ENCODE measurements around the gene GJA8. TPM values are rescaled to one million over a fixed set of nuclear protein-coding genes. Genes with fewer than 3 reads are reported as not detected.
"Not testable (repeated sequence)": the region's sequence is repeated elsewhere in the genome, so short reads cannot be mapped to it uniquely, and the experiment has no call there.

Gene GJA8
- not detected in 2 replicates for total RNA-seq
- not detected in 2 replicates for polyA plus RNA-seq

GRCh38 chr1:147902253-147902845 lies at the start of gene GJA8:
TSS of gene GJA8 (plus strand) at chr1:147902795. CDS start at chr1:147907956, 5,161 bp downstream.
- H3K36me3 ChIP-seq (replicated peaks; ENCODE audit: insufficient read depth, low read depth), result no peaks in the 10 kb centered on the region
- H3K27ac ChIP-seq, result no peak within 1 kb of the TSS
- H2AFZ ChIP-seq, result no peak within 1 kb of the TSS
- H4K20me1 ChIP-seq (ENCODE audit: insufficient read depth, poor library complexity, severe bottlenecking), result no peaks in the 10 kb centered on the region
- DNase-seq (ENCODE audit: low spot score), result no peak
- no peak within 1 kb of the TSS for H3K4me2 ChIP-seq
- no peak within 1 kb of the TSS for H3K4me3 ChIP-seq
- no peaks in the 10 kb centered on the region for H3K9me2 ChIP-seq (replicated peaks; ENCODE audit: insufficient read depth)
- no peaks in the 10 kb centered on the region for H3K27me3 ChIP-seq
- no peaks in the 10 kb centered on the region for H3K79me2 ChIP-seq
- H3K9me3 ChIP-seq (ENCODE audit: low read depth), result no peaks in the 10 kb centered on the region
- H3K4me1 ChIP-seq (ENCODE audit: insufficient read depth), result no peaks in the 10 kb centered on the region
- WGBS (ENCODE audit: low lambda C conversion rate, missing lambda C conversion rate), result 85% methylated on average over 7 of the region's 7 CpGs
- no peak for TF ChIP-seq EZH2 (IDR thresholded peaks at IDR 0.05; ENCODE audit: borderline replicate concordance)

- Histone ChIP-seq H3K9me3 (ENCODE audit: low read depth) (no peaks in the 10 kb centered on the region), H2AFZ (no peak overlapping the region), H3K79me2 (no peaks in the 10 kb centered on the region), H3K27ac (no peak overlapping the region), H3K4me1 (ENCODE audit: insufficient read depth) (no peaks in the 10 kb centered on the region), H3K36me3 (replicated peaks; ENCODE audit: insufficient read depth, low read depth) (no peaks in the 10 kb centered on the region), H3K9me2 (replicated peaks; ENCODE audit: insufficient read depth) (no peaks in the 10 kb centered on the region), H3K27me3 (no peaks in the 10 kb centered on the region), H4K20me1 (ENCODE audit: insufficient read depth, poor library complexity, severe bottlenecking) (no peaks in the 10 kb centered on the region), H3K4me3 (no peak overlapping the region), H3K4me2 (no peak overlapping the region)
- 38% methylated on average over 3 of the region's 3 CpGs for WGBS (ENCODE audit: low lambda C conversion rate, missing lambda C conversion rate)
- no peak for DNase-seq (ENCODE audit: low spot score)
- no peak for TF ChIP-seq EZH2phosphoT487 (IDR thresholded peaks at IDR 0.05; ENCODE audit: low read depth, severe bottlenecking, unreplicated experiment)
- TF ChIP-seq EZH2 (IDR thresholded peaks at IDR 0.05; ENCODE audit: borderline replicate concordance), result no peak
- TF ChIP-seq CTCF (IDR thresholded peaks at IDR 0.05; ENCODE audit: poor library complexity), result no peak
Measured at GRCh38 chr1:147853391-147853790, 49.2 kb upstream of the GJA8 start.

GRCh38 chr1:147854989-147855388 lies 47.6 kb upstream of the GJA8 start:
- DNase-seq (ENCODE audit: low spot score); H2AFZ ChIP-seq; H3K4me2 ChIP-seq; H3K27me3 ChIP-seq; H3K4me3 ChIP-seq; H3K79me2 ChIP-seq; H3K4me1 ChIP-seq (ENCODE audit: insufficient read depth); H3K27ac ChIP-seq; H3K36me3 ChIP-seq (replicated peaks; ENCODE audit: insufficient read depth, low read depth); H3K9me3 ChIP-seq (ENCODE audit: low read depth); H3K9me2 ChIP-seq (replicated peaks; ENCODE audit: insufficient read depth); H4K20me1 ChIP-seq (ENCODE audit: insufficient read depth, poor library complexity, severe bottlenecking): not testable (repeated sequence)
- 39% methylated on average over 4 of the region's 4 CpGs for WGBS (ENCODE audit: low lambda C conversion rate, missing lambda C conversion rate)

- not testable (repeated sequence) for H3K4me3 ChIP-seq; H4K20me1 ChIP-seq (ENCODE audit: insufficient read depth, poor library complexity, severe bottlenecking); H3K27me3 ChIP-seq; H3K9me2 ChIP-seq (replicated peaks; ENCODE audit: insufficient read depth); H3K9me3 ChIP-seq (ENCODE audit: low read depth); H2AFZ ChIP-seq; H3K27ac ChIP-seq; H3K4me2 ChIP-seq; H3K36me3 ChIP-seq (replicated peaks; ENCODE audit: insufficient read depth, low read depth); H3K79me2 ChIP-seq; H3K4me1 ChIP-seq (ENCODE audit: insufficient read depth); DNase-seq (ENCODE audit: low spot score)
- WGBS (ENCODE audit: low lambda C conversion rate, missing lambda C conversion rate), result 93% methylated on average over 3 of the region's 3 CpGs
Measured at GRCh38 chr1:147855996-147856395, 46.6 kb upstream of the GJA8 start.

GRCh38 chr1:147867204-147867603 lies 35.4 kb upstream of the GJA8 start:
- WGBS (ENCODE audit: low lambda C conversion rate, missing lambda C conversion rate), result 89% methylated on average over 4 of the region's 4 CpGs
- not testable (repeated sequence) for H3K4me2 ChIP-seq; H3K79me2 ChIP-seq; H3K4me1 ChIP-seq (ENCODE audit: insufficient read depth); H3K9me2 ChIP-seq (replicated peaks; ENCODE audit: insufficient read depth); H3K36me3 ChIP-seq (replicated peaks; ENCODE audit: insufficient read depth, low read depth); H3K9me3 ChIP-seq (ENCODE audit: low read depth); H3K4me3 ChIP-seq; DNase-seq (ENCODE audit: low spot score); H3K27me3 ChIP-seq; H2AFZ ChIP-seq; H3K27ac ChIP-seq; H4K20me1 ChIP-seq (ENCODE audit: insufficient read depth, poor library complexity, severe bottlenecking)
